Measurements from ENCODE around the gene RRN3. TPM values are rescaled to one million over a fixed set of nuclear protein-coding genes. Genes with fewer than 3 reads are reported as not detected.

RRN3 gene
- total and polyA plus RNA-seq, 3 donors from 2014 or later, result 31.0 to 50.1 (median 44.3) TPM

DNA sequence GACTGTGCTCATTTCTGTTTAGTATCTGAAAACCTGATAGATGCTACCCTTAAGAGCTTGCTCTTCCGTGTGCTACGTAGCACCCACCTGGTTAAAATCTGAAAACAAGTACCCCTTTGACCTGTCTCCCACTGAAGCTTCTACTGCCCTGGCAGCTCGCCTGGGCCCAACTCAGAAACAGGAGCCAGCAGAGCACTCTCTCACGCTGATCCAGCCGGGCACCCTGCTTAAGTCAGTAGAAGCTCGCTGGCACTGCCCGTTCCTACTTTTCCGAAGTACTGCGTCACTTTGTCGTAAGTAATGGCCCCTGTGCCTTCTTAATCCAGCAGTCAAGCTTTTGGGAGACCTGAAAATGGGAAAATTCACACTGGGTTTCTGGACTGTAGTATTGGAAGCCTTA, 57.1 kb downstream of the RRN3 start:
- H3K4me1 ChIP-seq, result peaks cover 9% of the 10 kb centered on the region
- H3K4me3 ChIP-seq, result no peak overlapping the region
- H3K27ac ChIP-seq, result no peak overlapping the region
- no peaks in the 10 kb centered on the region for H3K9me3 ChIP-seq
- no peaks in the 10 kb centered on the region for H3K27me3 ChIP-seq
- no peaks in the 10 kb centered on the region for H3K36me3 ChIP-seq (ENCODE audit: low read depth, missing control alignments)
- TF ChIP-seq, protein P1, sequence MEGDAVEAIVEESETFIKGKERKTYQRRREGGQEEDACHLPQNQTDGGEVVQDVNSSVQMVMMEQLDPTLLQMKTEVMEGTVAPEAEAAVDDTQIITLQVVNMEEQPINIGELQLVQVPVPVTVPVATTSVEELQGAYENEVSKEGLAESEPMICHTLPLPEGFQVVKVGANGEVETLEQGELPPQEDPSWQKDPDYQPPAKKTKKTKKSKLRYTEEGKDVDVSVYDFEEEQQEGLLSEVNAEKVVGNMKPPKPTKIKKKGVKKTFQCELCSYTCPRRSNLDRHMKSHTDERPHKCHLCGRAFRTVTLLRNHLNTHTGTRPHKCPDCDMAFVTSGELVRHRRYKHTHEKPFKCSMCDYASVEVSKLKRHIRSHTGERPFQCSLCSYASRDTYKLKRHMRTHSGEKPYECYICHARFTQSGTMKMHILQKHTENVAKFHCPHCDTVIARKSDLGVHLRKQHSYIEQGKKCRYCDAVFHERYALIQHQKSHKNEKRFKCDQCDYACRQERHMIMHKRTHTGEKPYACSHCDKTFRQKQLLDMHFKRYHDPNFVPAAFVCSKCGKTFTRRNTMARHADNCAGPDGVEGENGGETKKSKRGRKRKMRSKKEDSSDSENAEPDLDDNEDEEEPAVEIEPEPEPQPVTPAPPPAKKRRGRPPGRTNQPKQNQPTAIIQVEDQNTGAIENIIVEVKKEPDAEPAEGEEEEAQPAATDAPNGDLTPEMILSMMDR (IDR thresholded peaks at IDR 0.05), result no peak
- no peak for TF ChIP-seq POLR2A (IDR thresholded peaks at IDR 0.05)
- 88 to 90% methylated on average over 10 of the region's 10 CpGs for WGBS, 2 donors
- intact Hi-C loops (cut with DNase I; ENCODE audit: low total_unique reads), result no loop called here
- no peak for DNase-seq

- Histone ChIP-seq H3K27ac (no peak overlapping the region), H3K4me3 (no peak overlapping the region), H3K4me1 (no peaks in the 10 kb centered on the region), H3K36me3 (ENCODE audit: low read depth, missing control alignments) (no peaks in the 10 kb centered on the region), H3K9me3 (no peaks in the 10 kb centered on the region), H3K27me3 (no peaks in the 10 kb centered on the region)
- WGBS, 2 donors, result 85 to 86% methylated on average over 15 of the region's 15 CpGs
- intact Hi-C loops (cut with DNase I; ENCODE audit: low total_unique reads), result no loop called here
- no peak for TF ChIP-seq POLR2A (IDR thresholded peaks at IDR 0.05)
- TF ChIP-seq, protein P1 (IDR thresholded peaks at IDR 0.05), result no peak
- no peak for DNase-seq
Observed at GRCh38 chr16:15035163-15035729, 58.8 kb downstream of the RRN3 start.

DNA sequence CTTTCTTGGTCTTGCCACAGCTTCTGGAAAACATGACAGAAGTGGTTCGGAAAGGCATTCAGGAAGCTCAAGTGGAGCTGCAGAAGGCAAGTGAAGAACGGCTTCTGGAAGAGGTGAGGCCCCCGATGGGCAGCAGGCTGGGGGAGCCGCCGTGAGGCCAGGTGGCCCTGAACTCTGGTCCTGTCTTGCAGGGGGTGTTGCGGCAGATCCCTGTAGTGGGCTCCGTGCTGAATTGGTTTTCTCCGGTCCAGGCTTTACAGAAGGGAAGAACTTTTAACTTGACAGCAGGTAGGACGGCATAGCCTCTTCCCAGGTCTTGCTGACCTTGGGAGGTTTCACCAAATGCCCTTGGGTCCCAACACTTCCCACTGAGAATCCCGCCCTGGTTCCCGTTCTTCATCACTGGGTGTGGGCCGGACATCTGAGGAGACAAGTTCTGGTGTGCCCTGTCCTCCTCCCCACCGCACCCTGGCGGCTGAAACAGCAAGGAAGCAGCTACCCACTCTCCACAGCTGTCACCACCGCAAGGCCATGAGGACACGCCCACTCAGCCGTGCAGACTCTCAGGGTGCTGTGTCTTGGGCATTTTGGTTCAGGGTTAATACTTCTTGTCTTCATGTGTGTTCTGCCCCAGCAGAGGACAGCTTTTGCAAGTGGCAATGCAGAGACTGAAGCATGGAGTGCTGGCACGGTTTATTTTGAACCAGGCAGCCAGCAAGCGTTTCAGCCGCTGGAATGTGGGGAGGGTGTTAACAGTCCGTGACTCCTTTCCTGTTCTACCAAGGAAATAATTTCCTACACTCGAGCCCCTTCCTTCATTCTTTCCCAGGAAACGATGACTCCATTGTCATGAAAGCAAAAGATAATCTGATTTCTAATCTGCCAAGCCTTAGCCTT, 59.6 kb downstream of the RRN3 start:
- intact Hi-C loops (cut with DNase I; ENCODE audit: low total_unique reads), result no loop called here
- Histone ChIP-seq H3K36me3 (ENCODE audit: low read depth, missing control alignments) (no peaks in the 10 kb centered on the region), H3K4me3 (no peak overlapping the region), H3K27me3 (no peaks in the 10 kb centered on the region), H3K27ac (no peak overlapping the region), H3K4me1 (no peaks in the 10 kb centered on the region), H3K9me3 (no peaks in the 10 kb centered on the region)
- DNase-seq, result no peak
- WGBS, 2 donors, result 67 to 79% methylated on average over 21 to 23 of the region's 23 CpGs
- no peak for TF ChIP-seq POLR2A (IDR thresholded peaks at IDR 0.05)
- TF ChIP-seq, protein P1 (IDR thresholded peaks at IDR 0.05), result no peak

DNA sequence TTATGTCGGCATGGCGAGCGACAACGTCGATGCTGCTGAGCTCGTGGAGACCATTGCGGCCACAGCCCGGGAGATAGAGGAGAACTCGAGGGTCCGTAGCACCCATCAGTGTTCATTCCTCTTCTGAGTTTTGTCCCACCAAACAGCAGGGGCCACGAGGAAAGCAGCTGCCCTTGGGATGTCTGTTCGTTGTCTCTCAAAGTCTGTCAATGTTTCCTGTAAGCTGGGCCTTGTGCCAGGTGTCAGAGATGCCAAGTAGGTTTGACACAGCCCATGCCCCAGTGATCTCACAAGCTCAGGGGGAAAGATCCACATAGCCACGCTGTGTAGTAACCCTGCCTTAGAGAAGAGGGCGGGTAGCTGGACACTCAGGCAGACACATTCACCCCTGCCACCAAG, 60.8 kb downstream of the RRN3 start:
- H3K27ac ChIP-seq, result no peak overlapping the region
- no peak overlapping the region for H3K4me3 ChIP-seq
- no peak for DNase-seq
- 86 to 92% methylated on average over 13 to 14 of the region's 14 CpGs for WGBS, 2 donors
- H3K4me1 ChIP-seq, result peaks cover 7% of the 10 kb centered on the region
- H3K36me3 ChIP-seq (ENCODE audit: low read depth, missing control alignments), result no peaks in the 10 kb centered on the region
- H3K9me3 ChIP-seq, result no peaks in the 10 kb centered on the region
- intact Hi-C loops (cut with DNase I; ENCODE audit: low total_unique reads), result no loop called here
- TF ChIP-seq, protein P1 (IDR thresholded peaks at IDR 0.05), result no peak
- H3K27me3 ChIP-seq, result no peaks in the 10 kb centered on the region
